GM12865 (cell line): Measurements from ENCODE around the gene C19orf44.

ENCODE experiments used
- DNase-seq: peaks from one replicate; pipeline ENCODE4 v3.0.0; 2010; ENCODE audit warnings: low read depth
- H3K4me3 ChIP-seq: 2 replicates; pipeline ENCODE4 v1.5.1; 2011; ENCODE audit warnings: mild to moderate bottlenecking, low read depth, low read length, control low read depth
- CTCF ChIP-seq: IDR thresholded peaks from 2 replicates; pipeline ENCODE4 v1.5.1; 2011; ENCODE audit warnings: low read length, control low read depth, low read depth, inconsistent platforms; ENCODE audit not compliant: insufficient read depth; ENCODE audit errors: missing control alignments

C19orf44 gene

GRCh38 chr19:16554776-16555175 is 58.6 kb downstream of the C19orf44 start:
- H3K4me3 ChIP-seq, result no peak overlapping the region
- DNase-seq, result no peak
- TF ChIP-seq CTCF, result no peak

- H3K4me3 ChIP-seq, result no peak overlapping the region
- no peak for DNase-seq
- no peak for TF ChIP-seq CTCF
Measured at GRCh38 chr19:16559780-16560276, 63.6 kb downstream of the C19orf44 start.

GRCh38 chr19:16561382-16561781 is 65.2 kb downstream of the C19orf44 start:
- no peak for TF ChIP-seq CTCF
- no peak for DNase-seq
- no peak overlapping the region for H3K4me3 ChIP-seq

- no peak overlapping the region for H3K4me3 ChIP-seq
- no peak for DNase-seq
- TF ChIP-seq CTCF, result no peak
Measured at GRCh38 chr19:16562608-16563025, 66.4 kb downstream of the C19orf44 start.

- no peak for DNase-seq
- no peak for TF ChIP-seq CTCF
- no peak overlapping the region for H3K4me3 ChIP-seq
Measured at GRCh38 chr19:16564842-16565241, 68.6 kb downstream of the C19orf44 start.

GRCh38 chr19:16566161-16566560 is 70.0 kb downstream of the C19orf44 start:
- no peak for TF ChIP-seq CTCF
- no peak for DNase-seq
- H3K4me3 ChIP-seq, result no peak overlapping the region

GRCh38 chr19:16566702-16567101 is 70.5 kb downstream of the C19orf44 start:
- no peak for TF ChIP-seq CTCF
- H3K4me3 ChIP-seq, result no peak overlapping the region
- DNase-seq, result no peak
